GM19372 (cell line): Measurements from ENCODE around the gene NIM1K.
A peak's percentile ranks its signal among the peaks of the same experiment; 100 is the strongest.
"Not testable (repeated sequence)": the region's sequence is repeated elsewhere in the genome, so short reads cannot be mapped to it uniquely, and the experiment has no call there.

Source experiments
- ATAC-seq: cut with Tn5 transposase; IDR thresholded peaks from one replicate; pipeline ENCODE4 v1.9.1; 2021; ENCODE audit warnings: mild to moderate bottlenecking, low read depth, moderate library complexity; ENCODE audit not compliant: unreplicated experiment

NIM1K gene

DNA sequence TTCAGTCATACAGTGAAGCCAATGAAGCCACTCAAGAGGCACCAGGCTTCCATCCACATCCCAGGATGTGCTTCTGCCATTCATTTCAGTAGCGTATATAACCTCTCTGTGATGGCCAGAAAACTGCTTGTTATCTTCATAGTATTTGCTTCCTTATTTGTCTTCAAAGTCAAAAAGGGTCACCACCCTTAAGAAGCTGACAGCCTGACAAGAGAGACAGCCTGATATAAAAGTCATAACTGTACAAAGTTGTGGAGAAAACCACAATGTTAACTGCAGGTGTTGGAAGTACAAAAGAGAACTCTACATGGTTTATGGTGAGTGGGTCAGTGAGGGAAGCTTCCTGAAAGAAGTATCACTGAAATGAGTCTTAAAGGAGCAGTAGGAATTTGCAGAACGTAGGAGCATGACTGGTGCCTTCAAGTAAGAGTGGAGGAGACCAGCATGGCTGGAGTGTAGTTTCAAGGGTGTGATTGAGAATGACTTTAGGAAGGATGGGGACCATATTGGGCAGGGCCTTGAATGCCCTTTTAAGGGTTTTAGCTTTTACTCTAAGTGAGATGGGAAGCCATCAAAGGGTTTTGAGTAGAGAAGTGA, 33.7 kb downstream of the NIM1K start:
- ATAC-seq: no peak

DNA sequence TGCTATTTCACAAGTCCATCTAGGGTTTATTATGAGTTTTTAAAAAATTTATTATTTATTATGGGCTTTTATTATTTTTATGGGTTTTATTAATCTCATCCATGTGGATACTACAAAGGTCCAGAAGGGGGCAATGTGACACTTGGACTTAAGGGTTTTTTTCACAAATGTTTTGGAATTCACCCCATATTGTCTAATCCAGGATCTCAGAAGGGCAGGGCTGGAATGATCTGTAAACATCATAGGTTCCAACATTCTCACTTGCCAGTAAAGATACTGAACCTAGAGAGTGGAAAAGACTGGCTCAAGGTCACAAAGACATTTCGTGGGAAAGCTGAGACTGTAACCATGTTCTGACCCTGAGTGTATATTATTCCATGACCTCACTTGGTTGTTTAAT, 35.6 kb downstream of the NIM1K start:
- no peak for ATAC-seq

DNA sequence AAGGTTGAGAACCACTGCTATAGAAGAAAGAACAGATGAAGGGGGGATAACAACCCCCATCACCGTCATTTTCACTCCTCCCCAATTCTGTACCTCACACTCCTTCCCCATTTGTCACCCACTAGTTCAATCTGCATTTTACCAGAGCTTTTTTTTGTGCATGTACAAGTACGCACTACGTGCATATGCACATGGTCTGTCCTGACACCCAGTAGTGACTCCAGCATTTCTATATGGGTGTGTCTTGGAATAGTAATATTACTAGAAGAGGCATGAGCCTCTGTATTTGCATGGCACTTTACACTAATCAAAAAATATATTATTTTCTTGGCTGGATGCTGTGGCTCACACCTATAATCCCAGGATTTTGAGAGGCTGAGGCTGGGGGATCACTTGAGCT, 38.7 kb downstream of the NIM1K start:
- ATAC-seq: no peak

DNA sequence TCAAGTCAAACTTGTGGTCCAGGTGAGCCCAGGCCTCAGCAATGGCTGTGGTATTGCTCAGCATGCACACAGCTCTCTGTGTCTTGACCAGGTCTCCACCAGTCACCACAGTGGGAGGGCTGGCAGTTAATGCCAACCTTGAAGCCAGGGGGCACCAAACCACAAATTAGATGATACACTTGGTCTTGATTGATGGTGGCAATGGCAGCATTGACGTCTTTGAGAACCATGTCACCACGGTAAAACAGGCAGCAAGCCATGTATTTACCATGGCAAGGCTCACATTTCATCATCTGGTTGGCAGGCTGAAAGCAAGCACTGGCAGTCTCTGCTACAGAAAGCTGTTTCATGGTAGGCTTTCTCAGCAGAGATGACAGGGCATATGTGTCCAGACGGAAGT, 40.0 kb downstream of the NIM1K start:
- ATAC-seq: no peak

DNA sequence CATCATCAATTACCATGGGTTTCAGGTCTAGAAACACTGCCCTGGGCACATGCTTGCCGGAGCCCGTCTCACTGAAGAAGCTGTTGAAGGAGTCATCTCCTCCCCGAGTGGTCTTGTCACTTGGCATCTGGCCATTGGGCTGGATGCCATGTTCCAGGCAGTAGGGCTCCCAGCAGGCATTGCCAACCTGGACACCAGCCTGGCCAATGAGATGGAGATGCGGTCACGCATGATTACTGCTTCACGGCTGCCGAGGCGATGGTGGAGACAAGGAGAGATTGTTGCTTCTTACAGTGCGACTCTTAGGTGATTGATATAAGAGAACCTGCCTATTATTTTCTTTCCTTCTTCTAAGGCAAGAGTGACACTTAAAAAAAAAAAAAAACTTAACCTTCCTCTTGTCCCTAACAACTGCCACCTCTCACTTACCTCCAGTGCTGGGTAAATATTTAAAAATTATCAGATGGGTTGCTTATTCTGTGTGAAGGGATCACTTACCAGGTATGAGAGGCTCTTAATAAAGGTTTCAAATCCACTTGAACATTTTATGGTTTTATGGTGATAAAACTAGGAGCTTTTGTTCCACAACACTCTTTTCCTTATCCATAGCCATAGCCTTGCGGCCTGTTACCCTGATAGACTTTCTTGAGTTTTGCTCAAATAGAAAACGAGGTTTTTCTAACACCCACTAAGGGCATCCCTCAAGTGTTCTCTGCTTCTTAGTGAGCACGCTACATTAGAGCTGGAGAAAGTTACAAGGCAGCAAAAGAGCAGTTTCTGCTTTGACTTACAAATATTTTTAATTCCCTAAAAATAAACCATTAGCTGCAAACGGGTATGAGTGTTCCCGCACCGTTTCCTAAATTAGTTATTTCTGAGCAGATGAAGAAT, 41.2 kb downstream of the NIM1K start:
- peak; percentile 7 for ATAC-seq

DNA sequence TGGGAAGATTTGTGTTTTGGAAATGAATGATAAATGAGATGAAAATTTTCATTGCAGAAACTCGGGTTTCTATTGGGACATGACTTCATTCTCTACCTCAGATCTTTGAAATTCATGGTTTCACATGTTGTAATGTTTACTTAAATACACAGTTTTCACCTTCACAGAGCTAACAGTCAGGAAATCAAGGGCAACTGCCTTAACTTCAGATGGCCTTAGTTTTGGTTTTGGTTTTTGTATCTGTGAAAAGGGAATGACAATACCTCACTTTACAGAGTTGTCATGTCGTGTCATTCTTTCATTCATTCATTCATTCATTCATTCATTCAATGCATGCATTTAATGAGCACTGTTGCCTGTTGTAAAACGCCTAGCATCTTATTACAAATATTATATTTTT, 41.9 kb downstream of the NIM1K start:
- ATAC-seq: peak; percentile 66

DNA sequence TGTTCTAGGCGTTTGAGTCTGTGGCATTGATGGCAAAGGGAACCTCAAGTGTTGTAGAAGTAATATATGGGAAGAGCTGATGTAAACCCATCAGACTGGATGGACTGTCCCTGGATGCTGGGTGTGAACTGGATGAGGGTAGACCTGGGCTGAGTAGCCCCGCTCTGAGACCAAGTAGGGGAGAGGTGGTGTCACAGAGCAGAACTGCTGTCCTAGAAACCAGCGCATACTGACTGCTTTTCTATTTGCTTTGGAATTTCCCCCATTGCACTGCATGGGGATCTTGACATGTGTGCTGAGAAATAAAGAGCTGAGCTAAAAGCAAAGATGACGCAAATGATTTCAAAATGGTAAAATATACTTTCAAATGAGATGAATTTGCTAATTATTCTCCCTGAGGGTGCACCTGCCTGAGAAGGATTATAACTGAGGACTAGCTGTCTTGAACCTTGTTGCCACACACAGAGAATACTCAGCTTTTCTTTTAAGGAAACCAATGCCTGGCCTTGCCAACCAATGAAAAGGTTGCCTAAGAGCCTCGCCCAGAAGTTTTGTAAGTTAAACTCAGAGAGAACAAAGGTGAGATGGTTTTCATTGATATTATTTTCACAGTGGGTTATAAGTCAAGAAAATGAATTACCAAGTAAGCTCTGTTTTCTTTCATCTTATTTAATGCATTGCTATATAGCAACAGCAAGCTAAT, 44.8 kb downstream of the NIM1K start:
- ATAC-seq: no peak

DNA sequence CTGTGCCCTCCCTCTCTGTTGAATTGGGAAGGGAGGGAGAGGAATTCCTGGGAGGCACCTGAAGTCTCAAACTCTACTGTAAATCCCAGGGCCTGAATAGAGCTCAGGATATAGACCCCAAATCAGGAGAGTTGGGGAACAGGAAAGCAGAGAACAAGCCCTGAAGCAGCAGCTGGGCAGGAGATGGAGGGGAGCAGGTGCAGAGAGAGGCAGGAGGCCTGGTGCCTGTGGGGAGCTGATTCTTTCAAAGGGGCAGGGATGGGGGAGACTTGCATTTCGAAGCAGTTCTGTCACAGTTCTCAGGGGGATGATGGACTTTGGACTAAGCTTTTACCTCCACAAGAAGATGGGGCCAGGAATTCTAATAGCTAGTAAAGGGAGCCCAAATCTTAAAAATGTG, 50.2 kb downstream of the NIM1K start:
- ATAC-seq: no peak

DNA sequence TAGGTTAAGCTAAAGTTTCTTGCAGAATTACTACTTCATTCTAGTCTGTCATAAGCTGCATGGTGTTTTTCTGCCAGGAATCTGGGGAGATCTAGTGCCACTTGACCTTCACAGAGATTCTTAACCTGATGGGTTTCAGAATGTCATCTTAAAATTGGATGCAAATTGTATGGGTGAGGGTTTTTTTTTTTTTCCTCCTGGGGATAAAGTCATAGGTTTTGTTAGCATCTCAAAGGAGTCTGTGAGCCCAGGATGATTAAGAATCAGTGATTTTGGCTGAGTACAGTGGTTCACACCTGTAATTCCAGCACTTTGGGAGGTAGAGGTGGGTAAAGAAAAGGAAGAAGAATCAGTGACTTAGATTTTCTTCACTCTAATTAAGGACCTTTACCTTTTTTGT, 51.2 kb downstream of the NIM1K start:
- ATAC-seq: no peak

DNA sequence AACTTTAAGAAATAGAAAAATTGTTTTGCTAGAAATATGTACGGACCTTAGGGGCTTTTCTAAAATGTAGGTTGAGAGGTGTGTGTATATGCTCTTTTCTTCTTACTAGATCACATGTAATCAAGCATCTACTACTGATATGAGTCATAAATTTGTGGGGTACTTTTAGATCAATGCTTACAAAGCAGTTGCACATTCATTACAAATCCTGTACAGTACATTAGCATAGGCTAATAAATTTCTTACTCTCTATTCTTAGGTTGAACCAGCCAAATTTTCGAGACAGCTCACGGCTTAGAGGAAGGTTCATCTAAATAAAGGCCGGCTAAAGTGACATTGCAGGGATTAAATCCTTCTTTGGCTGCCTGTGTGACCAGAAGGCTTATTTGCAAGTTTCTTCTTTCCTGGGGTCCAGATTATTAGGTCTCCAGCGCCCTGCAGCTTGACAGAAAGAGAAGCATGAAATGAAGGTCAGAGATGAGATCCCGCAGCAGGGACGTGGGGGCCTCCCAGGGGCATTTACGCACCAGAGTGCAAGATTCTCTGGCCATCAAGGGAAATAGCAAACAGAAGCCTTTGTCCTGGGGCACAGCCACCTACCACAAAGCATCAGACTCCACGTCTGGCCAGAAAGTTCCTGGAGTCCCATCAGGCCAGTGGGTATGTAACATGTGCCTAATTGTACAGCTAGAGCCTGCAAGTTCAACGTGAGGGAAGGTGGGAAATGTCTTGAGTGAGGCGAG, 53.0 kb downstream of the NIM1K start:
- ATAC-seq: peak; percentile 66

DNA sequence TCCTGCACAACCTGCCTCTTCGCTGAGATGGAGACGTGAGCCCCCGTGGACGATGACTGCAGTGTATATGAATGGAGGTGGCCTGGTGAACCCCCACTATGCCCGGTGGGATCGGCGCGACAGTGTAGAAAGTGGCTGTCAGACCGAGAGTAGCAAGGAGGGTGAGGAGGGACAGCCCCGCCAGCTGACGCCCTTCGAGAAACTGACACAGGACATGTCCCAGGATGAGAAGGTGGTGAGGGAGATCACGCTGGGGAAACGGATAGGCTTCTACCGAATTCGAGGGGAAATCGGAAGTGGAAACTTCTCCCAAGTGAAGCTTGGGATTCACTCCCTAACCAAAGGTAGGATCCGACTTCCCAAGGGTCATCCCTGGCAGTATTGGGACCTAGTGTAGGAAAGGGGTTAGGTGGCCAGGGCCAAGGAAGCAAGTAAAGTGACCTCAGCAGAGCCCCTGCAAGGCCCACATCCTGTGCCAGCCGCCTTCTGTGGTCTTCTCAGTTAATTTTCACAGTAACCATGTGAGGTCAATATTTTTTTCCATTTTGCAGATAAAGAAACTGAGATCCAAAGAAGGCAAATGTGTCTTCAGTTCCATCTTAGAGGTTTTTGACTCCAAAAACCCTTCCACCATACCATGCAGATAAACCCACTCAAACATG, 53.8 kb downstream of the NIM1K start:
- peak; percentile 53 for ATAC-seq

DNA sequence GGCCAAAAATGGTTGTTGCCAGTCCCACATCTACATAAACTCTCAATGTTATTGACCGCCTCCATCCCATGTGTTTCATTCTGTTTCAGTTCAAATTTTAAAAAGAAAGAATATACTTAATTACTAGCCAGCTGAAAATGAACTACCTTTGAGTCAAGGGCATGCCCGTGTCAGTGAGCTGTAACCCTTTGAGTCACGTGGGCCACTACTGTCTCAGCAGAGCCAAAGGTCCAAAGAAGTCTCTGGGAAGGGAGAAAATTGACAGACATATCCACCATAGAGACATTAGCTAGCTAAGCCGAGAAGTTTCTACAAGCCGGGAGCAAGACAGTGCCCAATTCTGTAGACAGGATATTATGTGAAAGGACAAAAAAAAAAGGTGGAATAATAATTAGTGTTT, 59.7 kb downstream of the NIM1K start:
- no peak for ATAC-seq

DNA sequence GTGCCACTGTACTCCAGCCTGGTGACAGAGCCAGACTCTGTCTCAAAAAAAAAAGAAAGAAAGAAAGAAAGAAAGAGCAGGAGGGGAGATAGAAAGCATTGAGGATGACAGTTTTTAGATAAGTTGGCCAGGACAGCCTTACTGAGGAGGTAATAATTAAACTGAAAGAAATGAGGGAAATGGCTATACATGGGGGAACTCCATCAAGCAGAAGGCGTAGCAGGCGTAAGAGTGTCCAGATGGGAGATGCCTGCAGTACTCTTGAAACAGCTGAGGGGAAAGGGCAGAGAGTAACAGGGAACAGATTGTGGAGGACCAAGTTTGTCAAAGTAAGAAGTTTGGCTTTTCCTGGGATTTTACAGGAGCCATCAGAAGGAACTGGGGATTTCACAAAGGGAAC, 63.7 kb downstream of the NIM1K start:
- ATAC-seq: no peak

DNA sequence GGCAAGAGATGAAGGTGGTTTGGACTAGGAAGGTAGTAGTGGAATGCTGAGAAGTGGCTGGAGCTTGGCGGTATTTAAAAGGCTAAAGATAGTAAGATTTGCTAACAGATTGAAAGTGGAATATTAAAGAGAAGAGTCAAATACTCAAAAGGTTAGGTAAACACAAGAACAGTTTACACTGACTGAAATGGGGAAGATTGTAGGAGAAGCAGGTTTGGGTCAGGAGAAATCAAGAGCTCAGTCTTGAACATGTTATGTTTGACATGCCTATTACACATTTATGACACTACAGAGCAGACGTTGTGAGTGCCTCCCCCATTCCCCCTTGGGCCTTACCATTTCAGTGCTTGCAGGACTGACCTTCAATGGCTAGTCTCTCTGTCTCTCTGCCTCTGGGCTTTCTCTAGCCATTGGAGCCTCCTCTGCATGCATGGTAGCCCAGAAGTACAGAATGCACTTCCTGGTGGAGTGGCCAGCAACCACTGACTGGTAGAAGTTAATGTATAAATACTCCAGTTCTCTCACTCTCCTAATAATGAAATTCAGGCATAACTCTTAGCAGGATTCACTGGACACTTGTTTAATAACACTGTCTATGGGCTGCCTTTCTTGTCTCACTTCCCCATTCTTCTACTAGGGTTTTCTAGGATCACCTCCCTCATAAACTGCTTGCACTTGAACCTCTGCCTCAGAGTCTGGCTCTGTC, 64.4 kb downstream of the NIM1K start:
- peak; percentile 59 for ATAC-seq

DNA sequence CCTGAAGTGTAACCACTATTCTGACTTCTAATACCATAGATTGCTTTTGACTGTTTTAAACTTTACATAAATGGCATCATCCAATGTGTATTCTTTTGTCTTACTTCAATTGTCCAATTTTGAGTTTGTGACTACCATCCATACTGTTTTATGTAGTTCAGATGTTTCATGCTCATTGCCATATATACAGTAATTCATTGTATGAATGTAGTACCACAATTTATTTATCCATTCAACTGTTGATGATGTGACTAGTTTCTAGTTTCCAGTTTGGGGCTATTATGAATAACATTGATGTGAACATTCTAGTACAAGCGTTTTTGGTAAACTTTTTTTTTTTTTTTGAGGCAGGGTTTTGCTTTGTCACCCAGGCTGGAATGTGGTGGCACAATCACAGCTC, 66.1 kb downstream of the NIM1K start:
- ATAC-seq: no peak

DNA sequence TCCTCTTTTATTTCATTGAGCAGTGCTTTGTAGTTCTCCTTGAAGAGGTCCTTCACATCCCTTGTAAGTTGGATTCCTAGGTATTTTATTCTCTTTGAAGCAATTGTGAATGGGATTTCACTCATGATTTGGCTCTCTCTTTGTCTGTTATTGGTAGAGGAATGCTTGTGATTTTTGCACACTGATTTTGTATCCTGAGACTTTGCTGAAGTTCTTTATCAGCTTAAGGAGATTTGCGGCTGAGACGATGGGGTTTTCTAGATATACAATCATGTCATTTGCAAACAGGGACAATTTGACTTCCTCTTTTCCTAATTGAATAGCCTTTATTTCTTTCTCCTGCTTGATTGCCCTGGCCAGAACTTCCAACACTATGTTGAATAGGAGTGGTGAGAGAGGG, 70.2 kb downstream of the NIM1K start:
- ATAC-seq: not testable (repeated sequence)

DNA sequence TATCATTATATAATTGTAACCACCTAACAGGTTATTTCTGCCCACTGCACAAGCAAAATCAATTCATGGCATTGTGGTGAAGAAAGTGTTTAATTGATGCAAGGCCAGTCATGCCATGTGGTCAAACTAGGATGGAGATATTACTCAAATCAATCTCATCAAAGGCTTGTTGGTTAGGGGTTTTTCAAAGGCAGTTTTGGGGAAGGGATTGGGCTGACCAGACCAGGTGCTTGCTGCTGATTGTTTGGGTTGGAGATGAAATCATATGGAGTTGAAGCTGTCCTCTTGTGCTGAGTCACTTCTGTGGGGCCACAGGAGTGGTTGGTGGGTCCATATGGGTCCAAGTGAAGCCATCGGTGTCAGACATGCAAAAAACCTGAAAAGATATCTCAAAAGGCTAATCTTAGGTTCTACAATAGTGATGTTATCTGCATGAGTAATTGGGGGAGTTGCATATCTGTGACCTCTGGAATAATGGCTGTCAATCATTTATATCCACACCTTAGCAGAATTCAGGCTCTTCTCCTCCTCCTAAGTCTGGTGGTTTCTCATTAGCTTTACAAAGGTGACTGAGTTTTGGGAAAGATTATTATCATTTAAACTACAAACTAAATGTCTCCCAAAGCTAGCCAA, 76.3 kb downstream of the NIM1K start:
- peak; percentile 65 for ATAC-seq

DNA sequence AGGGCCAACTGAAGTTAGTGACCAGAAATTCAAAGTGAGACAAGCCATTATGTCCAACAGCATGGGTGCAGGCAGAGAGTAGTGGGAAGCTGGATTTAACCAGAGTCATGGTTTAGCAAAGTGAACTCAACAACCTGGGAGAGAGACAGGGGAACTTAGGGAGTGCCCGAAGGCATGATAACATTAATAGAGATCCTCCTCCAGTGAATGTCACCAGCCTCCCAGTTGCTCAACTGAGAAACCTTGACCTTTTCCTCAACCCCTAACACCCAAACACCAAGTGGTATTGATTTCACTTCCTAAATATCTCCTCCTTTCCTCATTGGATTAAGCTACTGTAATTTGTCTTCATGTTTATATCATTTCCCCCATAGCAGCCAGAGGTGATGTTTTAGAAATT, 78.6 kb downstream of the NIM1K start:
- ATAC-seq: no peak

DNA sequence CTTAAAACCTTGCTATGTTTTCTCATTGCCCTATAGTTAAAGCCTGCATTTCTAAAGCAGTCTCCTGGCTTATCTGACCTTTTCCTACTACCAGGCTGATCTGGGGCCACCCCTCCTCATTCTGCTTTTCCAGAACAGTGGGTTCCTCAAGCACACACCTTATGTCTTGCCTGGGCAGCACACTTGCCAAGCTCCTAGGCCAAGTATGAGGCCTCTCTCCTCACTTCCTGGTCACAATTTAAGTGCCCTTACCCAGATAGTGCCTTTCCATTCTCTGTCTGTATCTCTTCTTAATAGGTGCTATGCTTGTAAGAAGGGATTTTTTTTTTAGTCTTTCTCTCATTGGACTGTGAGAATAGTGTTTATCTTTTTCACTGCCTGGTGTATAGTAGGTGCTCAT, 81.5 kb downstream of the NIM1K start:
- no peak for ATAC-seq
